IMR-90 (cell line): ENCODE data around the gene SPACA6. TPM values are rescaled to one million over a fixed set of nuclear protein-coding genes. Genes with fewer than 3 reads are reported as not detected.

Experiments
- ATAC-seq: fragments of 200-7000 bp; cut with Tn5 transposase; 2 replicates; pipeline ENCODE4 v1.9.1; 2020; ENCODE audit warnings: low read depth, mild to moderate bottlenecking, moderate library complexity
- BruUV-seq: library from RNA; stranded (reverse); fragments of 400-500 nt; replicated peaks from 2 replicates; lab custom pipeline; 2021; lab: Mats Ljungman, UMichigan
- CTCF ChIA-PET: fragments of 300-600 bp; formaldehyde crosslinking; extraction: SDS; loops from one replicate; lab custom pipeline; 2021; ENCODE audit warnings: antibody characterized with exemption; lab: Yijun Ruan, JAX
- POLR2A ChIA-PET: fragments of 300-600 bp; sonication (Branson Sonifier 250); formaldehyde crosslinking; loops from one replicate; lab custom pipeline; 2022; ENCODE audit warnings: antibody characterized with exemption; ENCODE audit not compliant: unreplicated experiment; lab: Charles Lee
- DNase-seq: peaks from one replicate; pipeline ENCODE4 v3.0.0; 2013
- H2AFZ ChIP-seq: replicated peaks from 2 replicates; pipeline ENCODE3; 2013; ENCODE audit warnings: low read length, mild to moderate bottlenecking; ENCODE audit not compliant: poor library complexity
- H2AK5ac ChIP-seq: 2 replicates; pipeline ENCODE4 v1.6.1; 2013; ENCODE audit warnings: low read depth, low read length, inconsistent platforms
- H2AK9ac ChIP-seq: replicated peaks from 2 replicates; pipeline ENCODE3; 2013; ENCODE audit warnings: mild to moderate bottlenecking, low read depth, low read length, moderate library complexity; ENCODE audit not compliant: poor library complexity
- H2BK120ac ChIP-seq: 2 replicates; pipeline ENCODE4 v1.6.1; 2013; ENCODE audit warnings: low read depth, low read length, inconsistent platforms
- H2BK15ac ChIP-seq: 3 replicates; pipeline ENCODE4 v1.6.1; 2013; ENCODE audit warnings: low read depth, low read length, inconsistent platforms
- H2BK20ac ChIP-seq: 2 replicates; pipeline ENCODE4 v1.6.1; 2013; ENCODE audit warnings: low read depth, mild to moderate bottlenecking, inconsistent platforms, low read length, moderate library complexity
- H2BK5ac ChIP-seq: 2 replicates; pipeline ENCODE4 v1.6.1; 2013; ENCODE audit warnings: mild to moderate bottlenecking, low read depth, low read length, inconsistent platforms; ENCODE audit not compliant: poor library complexity, severe bottlenecking
- H3K14ac ChIP-seq: replicated peaks from 2 replicates; pipeline ENCODE4 v1.6.1; 2013; ENCODE audit warnings: low read depth, low read length, inconsistent platforms
- H3K18ac ChIP-seq: 2 replicates; pipeline ENCODE4 v1.6.1; 2013; ENCODE audit warnings: low read depth, low read length, control low read depth
- H3K23ac ChIP-seq: 2 replicates; pipeline ENCODE4 v1.6.1; 2013; ENCODE audit warnings: low read depth, low read length, inconsistent platforms
- H3K27ac ChIP-seq: 2 replicates; pipeline ENCODE4 v1.5.1; 2013; ENCODE audit warnings: mild to moderate bottlenecking, control low read depth, low read length; ENCODE audit not compliant: insufficient read depth
- H3K27me3 ChIP-seq: 2 replicates; pipeline ENCODE4 v1.6.1; 2013; ENCODE audit warnings: low read length; ENCODE audit not compliant: control insufficient read depth, insufficient read depth
- H3K36me3 ChIP-seq: 2 replicates; pipeline ENCODE4 v1.6.1; 2013; ENCODE audit warnings: low read length, mixed read lengths; ENCODE audit not compliant: control insufficient read depth, insufficient read depth
- H3K4ac ChIP-seq: 2 replicates; pipeline ENCODE4 v1.6.1; 2013; ENCODE audit warnings: low read depth, low read length, inconsistent platforms
- H3K4me1 ChIP-seq: 2 replicates; pipeline ENCODE4 v1.6.1; 2013; ENCODE audit warnings: low read length, mixed read lengths; ENCODE audit not compliant: control insufficient read depth, insufficient read depth
- H3K4me2 ChIP-seq: 2 replicates; pipeline ENCODE4 v1.6.1; 2013; ENCODE audit warnings: low read depth, mild to moderate bottlenecking, control low read depth, low read length, moderate library complexity
- H3K4me3 ChIP-seq: 2 replicates; pipeline ENCODE4 v1.5.1; 2013; ENCODE audit warnings: low read depth, mild to moderate bottlenecking, control low read depth, low read length, moderate library complexity; ENCODE audit not compliant: insufficient read depth
- H3K56ac ChIP-seq: 2 replicates; pipeline ENCODE4 v1.6.1; 2013; ENCODE audit warnings: low read length, inconsistent platforms; ENCODE audit not compliant: insufficient read depth; ENCODE audit errors: extremely low read depth
- H3K79me1 ChIP-seq, 2 experiments: 2 replicates each; pipeline ENCODE4 v1.6.1; 2013; ENCODE audit warnings: low read length in 2 of 2, inconsistent platforms in 1 of 2, low read depth in 1 of 2
- H3K9ac ChIP-seq: 2 replicates; pipeline ENCODE4 v1.6.1; 2013; ENCODE audit warnings: low read depth, low read length, control low read depth
- H3K9me1 ChIP-seq: 2 replicates; pipeline ENCODE4 v1.6.1; 2013; ENCODE audit warnings: low read length, inconsistent platforms; ENCODE audit not compliant: insufficient read depth
- H3K9me3 ChIP-seq: 2 replicates; pipeline ENCODE4 v1.6.1; 2013; ENCODE audit warnings: low read length; ENCODE audit not compliant: control insufficient read depth, insufficient read depth
- H4K20me1 ChIP-seq: 2 replicates; pipeline ENCODE4 v1.6.1; 2013; ENCODE audit warnings: low read length, inconsistent platforms; ENCODE audit not compliant: insufficient read depth
- H4K5ac ChIP-seq: 2 replicates; pipeline ENCODE4 v1.6.1; 2013; ENCODE audit warnings: mild to moderate bottlenecking, low read depth, low read length, control low read depth
- H4K8ac ChIP-seq, 2 experiments: 2 replicates each; pipeline ENCODE4 v1.6.1; 2013; ENCODE audit warnings: low read depth in 2 of 2, low read length in 2 of 2, control low read depth in 1 of 2, inconsistent platforms in 1 of 2
- H4K91ac ChIP-seq: 2 replicates; pipeline ENCODE4 v1.6.1; 2013; ENCODE audit warnings: low read depth, low read length, inconsistent platforms; ENCODE audit not compliant: insufficient read depth
- BHLHE40 ChIP-seq: fragments of 150-350 bp; IDR thresholded peaks from 2 replicates; pipeline ENCODE4 v1.6.1; 2016; ENCODE audit warnings: mild to moderate bottlenecking, low read depth, low read length
- CEBPB ChIP-seq: IDR thresholded peaks from 2 replicates; pipeline ENCODE4 v1.6.1; 2012; ENCODE audit warnings: low read depth, low read length, improper control_type of control experiment
- CTCF ChIP-seq: conservative IDR thresholded peaks from 2 replicates; pipeline ENCODE4 v1.5.1; 2012; ENCODE audit warnings: mild to moderate bottlenecking, low read depth, low read length, improper control_type of control experiment
- ELK1 ChIP-seq: fragments of 150-350 bp; IDR thresholded peaks from 2 replicates; pipeline ENCODE4 v1.6.1; 2016; ENCODE audit warnings: low read depth, mild to moderate bottlenecking, low read length, moderate library complexity, borderline replicate concordance
- FOS ChIP-seq: fragments of 150-350 bp; IDR thresholded peaks from 2 replicates; pipeline ENCODE4 v1.6.1; 2016; ENCODE audit warnings: low read depth, low read length
- MAFK ChIP-seq: IDR thresholded peaks from 2 replicates; pipeline ENCODE4 v1.6.1; 2012; ENCODE audit warnings: low read depth, low read length, improper control_type of control experiment
- MAZ ChIP-seq: IDR thresholded peaks from 2 replicates; pipeline ENCODE4 v1.6.1; 2012; ENCODE audit warnings: low read depth, mild to moderate bottlenecking, low read length, improper control_type of control experiment, moderate library complexity, borderline replicate concordance
- MXI1 ChIP-seq: IDR thresholded peaks from 2 replicates; pipeline ENCODE4 v1.6.1; 2012; ENCODE audit warnings: low read depth, mild to moderate bottlenecking, low read length, moderate library complexity, borderline replicate concordance
- NFE2L2 ChIP-seq: fragments of 150-350 bp; IDR thresholded peaks from 2 replicates; pipeline ENCODE4 v1.6.1; 2016; ENCODE audit warnings: low read depth, mild to moderate bottlenecking, low read length
- POLR2A ChIP-seq: IDR thresholded peaks from 2 replicates; pipeline ENCODE4 v1.6.1; 2012; ENCODE audit warnings: mild to moderate bottlenecking, low read depth, low read length
- RAD21 ChIP-seq: IDR thresholded peaks from 2 replicates; pipeline ENCODE4 v1.6.1; 2012; ENCODE audit warnings: low read length, improper control_type of control experiment
- RFX5 ChIP-seq: IDR thresholded peaks from 2 replicates; pipeline ENCODE4 v1.8.0; 2012; ENCODE audit warnings: low read depth, mild to moderate bottlenecking, low read length, moderate library complexity
- SMC3 ChIP-seq: fragments of 150-350 bp; IDR thresholded peaks from 2 replicates; pipeline ENCODE4 v1.6.1; 2016; ENCODE audit warnings: low read depth, mild to moderate bottlenecking, antibody characterized with exemption, low read length, moderate library complexity
- USF2 ChIP-seq: fragments of 150-350 bp; IDR thresholded peaks from 2 replicates; pipeline ENCODE4 v1.6.1; 2017; ENCODE audit warnings: mild to moderate bottlenecking, antibody characterized with exemption, low read length, low read depth
- WGBS, 2 experiments: methylation state at CpG; one replicate each; pipeline versions ENCODE4 v1.1.5 to v1.1.7; 2013; ENCODE audit warnings: missing lambda C conversion rate in 2 of 2; ENCODE audit not compliant: insufficient read length in 1 of 2; ENCODE audit errors: extremely low coverage in 2 of 2; 5-methylcytosine and 5-hydroxymethylcytosine counted together
- dilution Hi-C: fragments of 300-500 bp; cut with HindIII; formaldehyde crosslinking; loops from one replicate; pipeline ENCODE4 v1.14.3; 2018; ENCODE audit warnings: low sequenced_read_pairs; ENCODE audit not compliant: unreplicated experiment
- in situ Hi-C: fragments of 300-500 bp; cut with MboI; formaldehyde crosslinking; loops from 3 replicates; pipeline ENCODE4 v1.14.3; 2019; ENCODE audit warnings: low sequenced_read_pairs, inconsistent platforms, mixed read lengths
- intact Hi-C: fragments of 100-400 bp; cut with micrococcal nuclease; formaldehyde crosslinking; loops from 2 replicates; pipeline ENCODE4 v1.10.0; 2022
- polyA plus RNA-seq, 3 experiments: library from polyadenylated mRNA; depleted of rRNA; stranded (reverse); fragments of >200 nt; gene quantifications; 2 replicates each; pipeline ENCODE4 v1.2.3, GENCODE V29; 2012; ENCODE audit warnings: low replicate concordance in 1 of 3
- total RNA-seq: library from RNA; depleted of rRNA; stranded (reverse); fragments of >200 nt; gene quantifications from 2 replicates; pipeline ENCODE4 v1.2.3, GENCODE V29; 2012

SPACA6 gene
- total and polyA plus RNA-seq, 2 of the 4 experiments (the other 2 are of a cell fraction), result 1.3 to 13.6 TPM

GRCh38 chr19:51691584-51692428, 1.3 kb upstream of the SPACA6 start:
- Histone ChIP-seq H2BK120ac (no peak overlapping the region; the same call in 1 of the 2 replicates), H3K14ac (peak overlapping the region; percentile 64), H2BK20ac (no peak overlapping the region), H3K27me3 (no peaks in the 10 kb centered on the region), H3K4me3 (peak overlapping the region; percentile 99), H2BK15ac (peak overlapping the region; percentile 20; the same call in 1 of the 3 replicates), H3K23ac (peak overlapping the region; percentile 68), H3K9ac (peak overlapping the region; percentile 97), H3K4ac (peak overlapping the region; percentile 92), H4K8ac (peak overlapping the region; percentile 64 to 84; a peak in 2 of 4 replicates), H3K9me3 (no peaks in the 10 kb centered on the region), H3K18ac (peak overlapping the region; percentile 22; the same call in 1 of the 2 replicates), H2AK5ac (peak overlapping the region; percentile 96; the same call in 1 of the 2 replicates), H4K20me1 (peaks cover 62% of the 10 kb centered on the region), H3K4me1 (peaks cover 15% of the 10 kb centered on the region), H3K9me1 (peaks cover 12% of the 10 kb centered on the region), H3K36me3 (peaks cover 38% of the 10 kb centered on the region), H2BK5ac (peak overlapping the region; percentile 81), H4K91ac (peak overlapping the region; percentile 78), H3K4me2 (peak overlapping the region; percentile 89), H3K56ac (peak overlapping the region; percentile 37; the same call in 1 of the 2 replicates), H2AFZ (no peak overlapping the region), H2AK9ac (peak overlapping the region; percentile 94), H3K79me1 (peaks cover 12 to 63% of the 10 kb centered on the region in 2 experiments), H3K27ac (peak overlapping the region; percentile 99), H4K5ac (peak overlapping the region; percentile 0; the same call in 1 of the 2 replicates)
- POLR2A ChIA-PET, result interaction anchor here (0.5 kb wide), 1 partner anchor 98 kb away, joined by 4 read pairs; no protein-coding TSS in a partner anchor
- intact Hi-C loops, result no loop called here
- in situ Hi-C loops, result no loop called here
- CTCF ChIA-PET, result no interaction called here
- DNase-seq (no peak), ATAC-seq (no peak)
- dilution Hi-C loops, result no loop called here
- BruUV-seq, result no TSS peak
- 12% methylated on average over 3 of the region's 12 CpGs; no CpG with 5 or more reads in 1 of the 2 experiments for WGBS, 2 experiments
- TF ChIP-seq POLR2A (no peak), USF2 (no peak), RFX5 (no peak), CEBPB (no peak), SMC3 (no peak), MXI1 (no peak), MAFK (no peak), MAZ (no peak), NFE2L2 (no peak), RAD21 (no peak), ELK1 (no peak), BHLHE40 (no peak), CTCF (no peak), FOS (no peak)
